OCI-LY3 (cell line): ENCODE measurements around the gene FAM53B.

Experiments used
- H2AFZ ChIP-seq: fragments of 200-600, 300-600 bp; shearing (Covaris generic); 2 replicates; pipeline ENCODE4 v1.6.0; 2014; ENCODE audit warnings: antibody characterized with exemption, low read depth, low read length
- H3K27ac ChIP-seq: fragments of 200-600, 300-600 bp; sonication (generic); 2 replicates; pipeline ENCODE4 v1.5.1; 2014; ENCODE audit warnings: mild to moderate bottlenecking, low read length, moderate library complexity, mixed read lengths
- H3K27me3 ChIP-seq: fragments of 200-600, 300-600 bp; sonication (generic); 2 replicates; pipeline ENCODE4 v1.6.1; 2014; ENCODE audit warnings: low read depth, low read length, mixed read lengths
- H3K36me3 ChIP-seq: fragments of 200-600, 300-600 bp; sonication (generic); replicated peaks from 2 replicates; pipeline ENCODE3; 2014; ENCODE audit warnings: low read depth, low read length, mixed read lengths
- H3K4me1 ChIP-seq: fragments of 300-600, 200-600 bp; sonication (generic); 2 replicates; pipeline ENCODE4 v1.6.1; 2014; ENCODE audit warnings: low read length, mixed read lengths
- H3K4me2 ChIP-seq: fragments of 200-600, 300-600 bp; sonication (generic); 2 replicates; pipeline ENCODE4 v1.6.1; 2014; ENCODE audit warnings: low read length, mixed read lengths
- H3K4me3 ChIP-seq: fragments of 300-600, 200-600 bp; sonication (generic); 2 replicates; pipeline ENCODE4 v1.5.1; 2014; ENCODE audit warnings: antibody characterized with exemption, mild to moderate bottlenecking, low read length, moderate library complexity
- H3K79me2 ChIP-seq: fragments of 300-600, 200-600 bp; shearing (Covaris generic); 2 replicates; pipeline ENCODE4 v1.6.1; 2014; ENCODE audit warnings: mild to moderate bottlenecking, low read length, mixed read lengths
- H3K9ac ChIP-seq: fragments of 300-600, 200-600 bp; shearing (Covaris generic); 2 replicates; pipeline ENCODE4 v1.6.0; 2014; ENCODE audit warnings: mild to moderate bottlenecking, low read length, moderate library complexity
- H3K9me3 ChIP-seq: fragments of 200-600, 300-600 bp; shearing (Covaris generic); 2 replicates; pipeline ENCODE4 v1.6.1; 2014; ENCODE audit warnings: low read length, mixed read lengths; ENCODE audit not compliant: insufficient read depth
- H4K20me1 ChIP-seq: fragments of 200-600, 300-600 bp; sonication (generic); 2 replicates; pipeline ENCODE4 v1.6.1; 2016; ENCODE audit warnings: low read length, mixed read lengths; ENCODE audit not compliant: insufficient read depth
- EZH2phosphoT487 ChIP-seq: fragments of 200-600 bp; shearing (Covaris generic); IDR thresholded peaks from 2 replicates; pipeline ENCODE4 v1.6.1; 2018; ENCODE audit warnings: antibody characterized with exemption, mixed run types, low read depth
- TF ChIP-seq, protein P1 (sequence below): fragments of 200-600, 300-600 bp; sonication (generic); IDR thresholded peaks from 2 replicates; pipeline ENCODE4 v1.5.1; 2014; ENCODE audit warnings: antibody characterized with exemption, low read length, low read depth

Gene FAM53B

DNA sequence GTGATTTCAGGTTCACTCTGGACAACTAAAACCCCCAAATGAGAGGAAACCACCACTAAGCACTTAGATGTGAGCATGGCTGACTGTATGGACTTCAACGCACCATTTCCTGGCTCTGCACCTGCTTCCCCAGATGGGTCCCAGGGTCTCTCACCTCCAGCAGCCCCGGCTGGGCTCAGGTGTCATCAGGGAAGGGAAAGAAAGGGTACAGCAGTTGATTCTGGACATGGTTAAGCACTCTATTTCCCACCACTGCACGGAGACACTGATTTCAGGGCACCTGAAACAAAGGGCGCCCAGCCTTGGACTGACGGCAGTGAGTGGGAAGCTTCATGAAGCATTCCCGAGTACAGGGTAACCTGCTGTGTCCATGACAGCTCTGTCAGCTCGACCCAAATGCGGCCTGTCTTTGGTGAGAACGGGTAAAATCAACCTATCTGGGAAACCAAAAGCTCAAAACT, 19.0 kb downstream of the FAM53B start:
- H3K36me3 ChIP-seq: peaks cover 18% of the 10 kb centered on the region
- H3K4me3 ChIP-seq: no peak overlapping the region
- H3K4me1 ChIP-seq: peaks cover 78% of the 10 kb centered on the region
- no peak overlapping the region for H3K4me2 ChIP-seq
- H2AFZ ChIP-seq: no peak overlapping the region
- H4K20me1 ChIP-seq: peaks cover 25% of the 10 kb centered on the region
- no peak overlapping the region for H3K27ac ChIP-seq
- H3K27me3 ChIP-seq: no peaks in the 10 kb centered on the region
- no peak for TF ChIP-seq EZH2phosphoT487
- TF ChIP-seq, protein P1, sequence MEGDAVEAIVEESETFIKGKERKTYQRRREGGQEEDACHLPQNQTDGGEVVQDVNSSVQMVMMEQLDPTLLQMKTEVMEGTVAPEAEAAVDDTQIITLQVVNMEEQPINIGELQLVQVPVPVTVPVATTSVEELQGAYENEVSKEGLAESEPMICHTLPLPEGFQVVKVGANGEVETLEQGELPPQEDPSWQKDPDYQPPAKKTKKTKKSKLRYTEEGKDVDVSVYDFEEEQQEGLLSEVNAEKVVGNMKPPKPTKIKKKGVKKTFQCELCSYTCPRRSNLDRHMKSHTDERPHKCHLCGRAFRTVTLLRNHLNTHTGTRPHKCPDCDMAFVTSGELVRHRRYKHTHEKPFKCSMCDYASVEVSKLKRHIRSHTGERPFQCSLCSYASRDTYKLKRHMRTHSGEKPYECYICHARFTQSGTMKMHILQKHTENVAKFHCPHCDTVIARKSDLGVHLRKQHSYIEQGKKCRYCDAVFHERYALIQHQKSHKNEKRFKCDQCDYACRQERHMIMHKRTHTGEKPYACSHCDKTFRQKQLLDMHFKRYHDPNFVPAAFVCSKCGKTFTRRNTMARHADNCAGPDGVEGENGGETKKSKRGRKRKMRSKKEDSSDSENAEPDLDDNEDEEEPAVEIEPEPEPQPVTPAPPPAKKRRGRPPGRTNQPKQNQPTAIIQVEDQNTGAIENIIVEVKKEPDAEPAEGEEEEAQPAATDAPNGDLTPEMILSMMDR: no peak
- H3K9me3 ChIP-seq: no peaks in the 10 kb centered on the region
- no peak overlapping the region for H3K9ac ChIP-seq
- H3K79me2 ChIP-seq: peaks cover 85% of the 10 kb centered on the region

- Histone ChIP-seq H3K4me2 (peak overlapping the region; percentile 71), H3K4me1 (peaks cover 79% of the 10 kb centered on the region), H3K79me2 (peaks cover 81% of the 10 kb centered on the region), H4K20me1 (peaks cover 19% of the 10 kb centered on the region), H3K9me3 (no peaks in the 10 kb centered on the region), H3K27ac (no peak overlapping the region), H2AFZ (no peak overlapping the region), H3K36me3 (peaks cover 12% of the 10 kb centered on the region), H3K4me3 (0 out of 2 replicates have a peak overlapping the region, but pooled peaks have one; percentile 42), H3K9ac (no peak overlapping the region), H3K27me3 (no peaks in the 10 kb centered on the region)
- no peak for TF ChIP-seq EZH2phosphoT487
- TF ChIP-seq, protein P1: no peak
Measured at GRCh38 chr10:124724279-124725027, 19.7 kb downstream of the FAM53B start.

GRCh38 chr10:124723826-124724225, 20.4 kb downstream of the FAM53B start:
- Histone ChIP-seq H3K79me2 (peaks cover 76% of the 10 kb centered on the region), H2AFZ (no peak overlapping the region), H3K4me2 (peak overlapping the region; percentile 71), H4K20me1 (peaks cover 17% of the 10 kb centered on the region), H3K9me3 (no peaks in the 10 kb centered on the region), H3K27me3 (no peaks in the 10 kb centered on the region), H3K36me3 (peaks cover 9% of the 10 kb centered on the region), H3K27ac (peak overlapping the region; percentile 85), H3K9ac (peak overlapping the region; percentile 48; the same call in 1 of the 2 replicates), H3K4me1 (peaks cover 76% of the 10 kb centered on the region), H3K4me3 (peak overlapping the region; percentile 42; the same call in 1 of the 2 replicates)
- TF ChIP-seq, protein P1: no peak
- no peak for TF ChIP-seq EZH2phosphoT487

DNA sequence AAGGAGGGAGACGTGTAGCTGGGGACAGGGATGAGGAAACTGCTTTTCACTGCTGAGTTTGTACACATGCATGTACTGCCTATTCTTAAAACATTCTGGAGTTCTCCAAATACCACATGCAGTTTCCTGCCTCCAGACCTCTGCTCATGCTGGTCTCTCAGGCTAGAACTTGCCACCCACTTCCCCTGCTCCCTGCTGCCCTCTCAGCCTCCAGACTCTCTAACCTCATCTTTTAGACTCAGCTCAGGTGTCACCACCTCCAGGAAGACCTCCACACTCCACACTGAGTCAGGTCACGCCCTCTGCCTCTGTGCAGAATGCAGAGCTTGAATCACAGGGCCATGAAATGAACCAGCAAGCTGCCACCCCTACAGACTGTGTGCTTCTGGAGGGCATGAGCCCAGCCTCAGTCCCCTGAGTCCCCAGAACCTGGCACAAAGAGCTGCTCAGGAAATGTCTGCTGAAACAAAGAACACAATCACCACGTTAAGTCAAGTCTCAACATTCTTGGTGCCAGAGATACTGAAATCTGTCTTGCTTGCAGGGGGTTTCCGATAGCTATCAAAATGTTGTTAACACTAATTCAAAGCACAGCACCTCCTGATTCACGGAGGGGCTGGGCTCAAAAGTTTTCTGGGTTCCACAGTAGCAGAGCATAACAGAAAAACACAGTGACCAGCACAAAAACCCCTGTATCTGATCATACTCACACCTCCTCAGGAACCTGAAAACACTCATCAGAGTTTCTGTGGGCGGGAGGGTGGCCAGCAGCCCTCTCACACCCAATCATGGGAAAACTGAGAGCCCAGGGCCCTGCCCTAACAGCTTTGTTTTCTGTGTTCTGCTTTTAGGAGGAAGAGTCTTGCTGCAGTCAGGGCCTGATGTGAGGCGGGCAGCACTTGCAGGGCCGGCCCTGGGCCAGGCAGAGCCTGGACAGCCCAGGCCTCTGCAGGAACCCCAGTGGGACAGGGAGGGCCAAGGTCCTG, 21.1 kb downstream of the FAM53B start:
- H3K27me3 ChIP-seq: no peaks in the 10 kb centered on the region
- peak overlapping the region; percentile 48 for H3K9ac ChIP-seq
- peaks cover 11% of the 10 kb centered on the region for H4K20me1 ChIP-seq
- H2AFZ ChIP-seq: no peak overlapping the region
- peak overlapping the region; percentile 71 for H3K4me2 ChIP-seq
- H3K4me1 ChIP-seq: peaks cover 74% of the 10 kb centered on the region
- H3K4me3 ChIP-seq: peak overlapping the region; percentile 42; the same call in 1 of the 2 replicates
- H3K79me2 ChIP-seq: peaks cover 72% of the 10 kb centered on the region
- H3K27ac ChIP-seq: peak overlapping the region; percentile 85
- peaks cover 8% of the 10 kb centered on the region for H3K36me3 ChIP-seq
- TF ChIP-seq, protein P1: no peak
- no peak for TF ChIP-seq EZH2phosphoT487
- H3K9me3 ChIP-seq: no peaks in the 10 kb centered on the region
